K562 (cell line): ENCODE data around the gene CSF2. TPM values are rescaled to one million over a fixed set of nuclear protein-coding genes. Genes with fewer than 3 reads are reported as not detected.

Source experiments
- CC2D1A ChIP-seq: fragments of 450-650 bp; IDR thresholded peaks from 2 replicates; pipeline ENCODE4 v1.6.1; 2017; ENCODE audit warnings: mild to moderate bottlenecking
- E4F1 ChIP-seq: fragments of 250-450 bp; sonication (Bioruptor Pico); IDR thresholded peaks from 2 replicates; pipeline ENCODE4 v1.5.0; 2021; ENCODE audit warnings: mild to moderate bottlenecking, borderline replicate concordance
- GTF2E2 ChIP-seq: fragments of 200-800 bp; sonication (Bioruptor generic); IDR thresholded peaks from 2 replicates; pipeline ENCODE4 v1.6.1; 2016; ENCODE audit warnings: missing genetic modification characterization, missing compliant biosample characterization
- JUND ChIP-seq, 2 experiments: IDR thresholded peaks; 2 replicates in 1 of 2; 3 replicates in 1 of 2; pipeline ENCODE4 v1.6.1; 2011; ENCODE audit warnings: borderline replicate concordance in 2 of 2, low read depth in 2 of 2, low read length in 2 of 2, improper control_type of control experiment in 1 of 2, missing biosample characterization in 1 of 2, missing genetic modification characterization in 1 of 2, missing genetic modification reagents in 1 of 2
- MYNN ChIP-seq, 2 experiments: sonication (generic); formaldehyde crosslinking in 1 of 2; IDR thresholded peaks; 2 replicates each; pipeline versions ENCODE4 v1.5.0 to v1.6.1; 2016 to 2020; ENCODE audit warnings: antibody characterized with exemption in 1 of 2, missing genetic modification reagents in 1 of 2
- NR2C2 ChIP-seq, 2 experiments: fragments of 200-800 bp in 1 of 2; sonication (Bioruptor generic) in 1 of 2; sonication (generic) in 1 of 2; formaldehyde crosslinking in 1 of 2; IDR thresholded peaks; 2 replicates each; pipeline versions ENCODE4 v1.6.1 to v1.8.0; 2016 to 2022; ENCODE audit warnings: mild to moderate bottlenecking in 1 of 2, missing compliant biosample characterization in 1 of 2, missing genetic modification characterization in 1 of 2, missing genetic modification reagents in 1 of 2
- SRSF1 ChIP-seq: fragments of 200-400 bp; formaldehyde crosslinking; IDR thresholded peaks from 2 replicates; pipeline ENCODE4 v1.6.1; 2017; ENCODE audit warnings: mild to moderate bottlenecking, low read depth, low read length, moderate library complexity
- TCF7 ChIP-seq: sonication (generic); IDR thresholded peaks from 2 replicates; pipeline ENCODE4 v1.6.1; 2016; ENCODE audit warnings: antibody characterized with exemption, borderline replicate concordance
- THRAP3 ChIP-seq: fragments of 450-650 bp; IDR thresholded peaks from 2 replicates; pipeline ENCODE4 v1.6.1; 2016; ENCODE audit warnings: mild to moderate bottlenecking, inconsistent platforms, borderline replicate concordance
- ZKSCAN1 ChIP-seq: fragments of 150-350 bp; IDR thresholded peaks from 2 replicates; pipeline ENCODE4 v1.6.1; 2016; ENCODE audit warnings: low read depth, low read length
- ZNF24 ChIP-seq: fragments of 450-650 bp; IDR thresholded peaks from 2 replicates; pipeline ENCODE4 v1.6.1; 2016
- ZNF3 ChIP-seq: fragments of 250-450 bp; sonication (Bioruptor Pico); IDR thresholded peaks from 2 replicates; pipeline ENCODE4 v1.5.0; 2021; ENCODE audit warnings: mild to moderate bottlenecking, moderate library complexity
- polyA plus RNA-seq, 8 experiments: library from polyadenylated mRNA; depleted of rRNA in 4 of 8; stranded (reverse) in 5 of 8; unstranded in 3 of 8; fragments of >200 nt; fragmentation: Nextera tagmentation in 2 of 8; fragmentation: Illumina TruSeq in 1 of 8; extraction: Ambion mirVana in 2 of 8; extraction: Trizol in 1 of 8; gene quantifications; 2 replicates each; pipeline versions ENCODE4 v1.2.1 to v1.2.3, GENCODE V29; 2011 to 2014; ENCODE audit warnings: inconsistent platforms in 1 of 8, missing spikeins in 1 of 8
- total RNA-seq, 7 experiments: library from RNA; depleted of rRNA in 6 of 7; stranded (reverse); fragments of >200 nt in 6 of 7; fragmentation: Illumina TruSeq in 2 of 7; extraction: Trizol in 2 of 7; gene quantifications; 2 replicates each; pipeline versions ENCODE4 v1.2.1 to v1.2.3, GENCODE V29; 2011 to 2021; ENCODE audit warnings: low replicate concordance in 1 of 7
- TF ChIP-seq, protein P1 (sequence below): fragments of 250-450 bp; sonication (Bioruptor Pico); IDR thresholded peaks from 2 replicates; pipeline ENCODE4 v1.8.0; 2021; ENCODE audit warnings: borderline replicate concordance, mild to moderate bottlenecking, moderate library complexity; ENCODE audit not compliant: poor library complexity, severe bottlenecking
- TF ChIP-seq, protein P2 (sequence below), 2 experiments: IDR thresholded peaks; 2 replicates each; pipeline ENCODE4 v1.6.1; 2012; ENCODE audit warnings: improper control_type of control experiment in 2 of 2, low read depth in 2 of 2, low read length in 2 of 2, borderline replicate concordance in 1 of 2
- TF ChIP-seq, protein P3 (sequence below): sonication (generic); formaldehyde crosslinking; IDR thresholded peaks from 2 replicates; pipeline ENCODE4 v1.8.0; 2022; ENCODE audit warnings: missing genetic modification reagents, mild to moderate bottlenecking, borderline replicate concordance
- TF ChIP-seq, protein P4 (sequence below): sonication (generic); formaldehyde crosslinking; IDR thresholded peaks from 2 replicates; pipeline ENCODE4 v1.4.0; 2020; ENCODE audit warnings: mild to moderate bottlenecking, missing genetic modification reagents
- TF ChIP-seq, protein P5 (sequence below): fragments of 450-650 bp; IDR thresholded peaks from 2 replicates; pipeline ENCODE4 v1.6.1; 2014; ENCODE audit warnings: low read depth, mild to moderate bottlenecking, moderate library complexity, borderline replicate concordance

CSF2 gene
- total and polyA plus RNA-seq, 9 of the 15 experiments (the other 6 are each of a cell fraction or from before 2014, with no cell fraction given): 0.25 to 0.29 TPM; not detected in 7

- TF ChIP-seq ZNF24 (no peak), TCF7 (no peak), ZKSCAN1 (no peak), GTF2E2 (tag) (no peak), SRSF1 (no peak), THRAP3 (no peak), MYNN (IDR thresholded peaks at IDR 0.05) (no peak), MYNN (CRISPR knock-in tag; IDR thresholded peaks at IDR 0.05) (no peak), ZNF3 (no peak), CC2D1A (no peak), NR2C2 (CRISPR knock-in tag; IDR thresholded peaks at IDR 0.05) (no peak), NR2C2 (tag; IDR thresholded peaks at IDR 0.05) (no peak), JUND (IDR thresholded peaks at IDR 0.05; ENCODE audit: borderline replicate concordance, low read depth, low read length) (0 out of 2 replicates have a peak, but pooled peaks have one; percentile 22), JUND (tag; IDR thresholded peaks at IDR 0.05; ENCODE audit: borderline replicate concordance, low read depth, low read length) (no peak; the same call in 2 of the 3 replicates), E4F1 (CRISPR knock-in tag) (no peak)
- TF ChIP-seq, protein P1, sequence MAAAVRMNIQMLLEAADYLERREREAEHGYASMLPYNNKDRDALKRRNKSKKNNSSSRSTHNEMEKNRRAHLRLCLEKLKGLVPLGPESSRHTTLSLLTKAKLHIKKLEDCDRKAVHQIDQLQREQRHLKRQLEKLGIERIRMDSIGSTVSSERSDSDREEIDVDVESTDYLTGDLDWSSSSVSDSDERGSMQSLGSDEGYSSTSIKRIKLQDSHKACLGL (CRISPR knock-in tag): no peak
- TF ChIP-seq, protein P2, sequence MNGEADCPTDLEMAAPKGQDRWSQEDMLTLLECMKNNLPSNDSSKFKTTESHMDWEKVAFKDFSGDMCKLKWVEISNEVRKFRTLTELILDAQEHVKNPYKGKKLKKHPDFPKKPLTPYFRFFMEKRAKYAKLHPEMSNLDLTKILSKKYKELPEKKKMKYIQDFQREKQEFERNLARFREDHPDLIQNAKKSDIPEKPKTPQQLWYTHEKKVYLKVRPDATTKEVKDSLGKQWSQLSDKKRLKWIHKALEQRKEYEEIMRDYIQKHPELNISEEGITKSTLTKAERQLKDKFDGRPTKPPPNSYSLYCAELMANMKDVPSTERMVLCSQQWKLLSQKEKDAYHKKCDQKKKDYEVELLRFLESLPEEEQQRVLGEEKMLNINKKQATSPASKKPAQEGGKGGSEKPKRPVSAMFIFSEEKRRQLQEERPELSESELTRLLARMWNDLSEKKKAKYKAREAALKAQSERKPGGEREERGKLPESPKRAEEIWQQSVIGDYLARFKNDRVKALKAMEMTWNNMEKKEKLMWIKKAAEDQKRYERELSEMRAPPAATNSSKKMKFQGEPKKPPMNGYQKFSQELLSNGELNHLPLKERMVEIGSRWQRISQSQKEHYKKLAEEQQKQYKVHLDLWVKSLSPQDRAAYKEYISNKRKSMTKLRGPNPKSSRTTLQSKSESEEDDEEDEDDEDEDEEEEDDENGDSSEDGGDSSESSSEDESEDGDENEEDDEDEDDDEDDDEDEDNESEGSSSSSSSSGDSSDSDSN (IDR thresholded peaks at IDR 0.05; ENCODE audit: borderline replicate concordance in 1 of 2, low read depth in 2 of 2, low read length in 2 of 2): no peak
- TF ChIP-seq, protein P3, sequence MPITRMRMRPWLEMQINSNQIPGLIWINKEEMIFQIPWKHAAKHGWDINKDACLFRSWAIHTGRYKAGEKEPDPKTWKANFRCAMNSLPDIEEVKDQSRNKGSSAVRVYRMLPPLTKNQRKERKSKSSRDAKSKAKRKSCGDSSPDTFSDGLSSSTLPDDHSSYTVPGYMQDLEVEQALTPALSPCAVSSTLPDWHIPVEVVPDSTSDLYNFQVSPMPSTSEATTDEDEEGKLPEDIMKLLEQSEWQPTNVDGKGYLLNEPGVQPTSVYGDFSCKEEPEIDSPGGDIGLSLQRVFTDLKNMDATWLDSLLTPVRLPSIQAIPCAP (CRISPR knock-in tag): no peak
- TF ChIP-seq, protein P4, sequence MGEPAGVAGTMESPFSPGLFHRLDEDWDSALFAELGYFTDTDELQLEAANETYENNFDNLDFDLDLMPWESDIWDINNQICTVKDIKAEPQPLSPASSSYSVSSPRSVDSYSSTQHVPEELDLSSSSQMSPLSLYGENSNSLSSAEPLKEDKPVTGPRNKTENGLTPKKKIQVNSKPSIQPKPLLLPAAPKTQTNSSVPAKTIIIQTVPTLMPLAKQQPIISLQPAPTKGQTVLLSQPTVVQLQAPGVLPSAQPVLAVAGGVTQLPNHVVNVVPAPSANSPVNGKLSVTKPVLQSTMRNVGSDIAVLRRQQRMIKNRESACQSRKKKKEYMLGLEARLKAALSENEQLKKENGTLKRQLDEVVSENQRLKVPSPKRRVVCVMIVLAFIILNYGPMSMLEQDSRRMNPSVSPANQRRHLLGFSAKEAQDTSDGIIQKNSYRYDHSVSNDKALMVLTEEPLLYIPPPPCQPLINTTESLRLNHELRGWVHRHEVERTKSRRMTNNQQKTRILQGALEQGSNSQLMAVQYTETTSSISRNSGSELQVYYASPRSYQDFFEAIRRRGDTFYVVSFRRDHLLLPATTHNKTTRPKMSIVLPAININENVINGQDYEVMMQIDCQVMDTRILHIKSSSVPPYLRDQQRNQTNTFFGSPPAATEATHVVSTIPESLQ (CRISPR knock-in tag): no peak
- TF ChIP-seq, protein P5, sequence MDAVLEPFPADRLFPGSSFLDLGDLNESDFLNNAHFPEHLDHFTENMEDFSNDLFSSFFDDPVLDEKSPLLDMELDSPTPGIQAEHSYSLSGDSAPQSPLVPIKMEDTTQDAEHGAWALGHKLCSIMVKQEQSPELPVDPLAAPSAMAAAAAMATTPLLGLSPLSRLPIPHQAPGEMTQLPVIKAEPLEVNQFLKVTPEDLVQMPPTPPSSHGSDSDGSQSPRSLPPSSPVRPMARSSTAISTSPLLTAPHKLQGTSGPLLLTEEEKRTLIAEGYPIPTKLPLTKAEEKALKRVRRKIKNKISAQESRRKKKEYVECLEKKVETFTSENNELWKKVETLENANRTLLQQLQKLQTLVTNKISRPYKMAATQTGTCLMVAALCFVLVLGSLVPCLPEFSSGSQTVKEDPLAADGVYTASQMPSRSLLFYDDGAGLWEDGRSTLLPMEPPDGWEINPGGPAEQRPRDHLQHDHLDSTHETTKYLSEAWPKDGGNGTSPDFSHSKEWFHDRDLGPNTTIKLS: no peak
Observed at GRCh38 chr5:132115375-132115774, 41.8 kb downstream of the CSF2 start (continued).
